CD4-positive, alpha-beta memory T cell (primary cell): ENCODE data around the gene FSIP1. TPM values are rescaled to one million over a fixed set of nuclear protein-coding genes. Genes with fewer than 3 reads are reported as not detected.
"Not testable (repeated sequence)": the region's sequence is repeated elsewhere in the genome, so short reads cannot be mapped to it uniquely, and the experiment has no call there.

ENCODE experiments used
- CTCF ChIA-PET: fragments of 350-600 bp; sonication (Branson Sonifier 250); formaldehyde crosslinking; loops from one replicate; lab custom pipeline; 2021; ENCODE audit warnings: inconsistent platforms; ENCODE audit not compliant: partially characterized antibody; lab: Charles Lee
- POLR2A ChIA-PET: fragments of 350-600 bp; sonication (Branson Sonifier 250); formaldehyde crosslinking; loops from one replicate; lab custom pipeline; 2021; ENCODE audit not compliant: partially characterized antibody; lab: Charles Lee
- DNase-seq, 5 donors: peaks; one replicate each; pipeline versions ENCODE4 v3.0.0 to v3.0.0-alpha.2; 2020 to 2022; ENCODE audit warnings: mixed read lengths in 1 of 5
- H3K27ac ChIP-seq: one replicate; pipeline ENCODE4 v1.7.0; 2013; ENCODE audit warnings: low read depth, low read length
- H3K27me3 ChIP-seq: 2 replicates; pipeline ENCODE4 v1.7.0; 2013; ENCODE audit warnings: mild to moderate bottlenecking, low read length, moderate library complexity; ENCODE audit not compliant: insufficient read depth
- H3K36me3 ChIP-seq: 2 replicates; pipeline ENCODE4 v1.7.0; 2013; ENCODE audit warnings: mild to moderate bottlenecking, low read length, moderate library complexity; ENCODE audit not compliant: insufficient read depth
- H3K4me1 ChIP-seq: 2 replicates; pipeline ENCODE4 v1.7.0; 2013; ENCODE audit warnings: mild to moderate bottlenecking, low read length, moderate library complexity; ENCODE audit not compliant: insufficient read depth
- H3K4me3 ChIP-seq, 2 donors: one replicate each; pipeline ENCODE4 v1.7.0; 2013; ENCODE audit warnings: low read length in 2 of 2, mild to moderate bottlenecking in 1 of 2
- H3K9me3 ChIP-seq, 2 donors: one replicate each; pipeline ENCODE4 v1.7.0; 2013; ENCODE audit warnings: low read length in 2 of 2, control low read depth in 1 of 2; ENCODE audit not compliant: control insufficient read depth in 1 of 2
- H3K27ac Mint-ChIP-seq, 7 donors: one replicate each; pipeline ENCODE4 v1.8.0; 2020 to 2021; ENCODE audit warnings: mixed read lengths in 7 of 7, mild to moderate bottlenecking in 6 of 7, inconsistent platforms in 3 of 7, moderate library complexity in 3 of 7
- H3K27me3 Mint-ChIP-seq, 2 donors: one replicate each; pipeline ENCODE4 v1.8.0; 2020 to 2021; ENCODE audit warnings: mixed read lengths in 2 of 2
- H3K36me3 Mint-ChIP-seq, 2 donors: one replicate each; pipeline ENCODE4 v1.8.0; 2020 to 2021; ENCODE audit warnings: mixed read lengths in 2 of 2, inconsistent platforms in 1 of 2, mild to moderate bottlenecking in 1 of 2
- H3K4me1 Mint-ChIP-seq, 4 donors: one replicate each; pipeline ENCODE4 v1.8.0; 2020 to 2021; ENCODE audit warnings: mixed read lengths in 4 of 4, mild to moderate bottlenecking in 1 of 4
- H3K4me3 Mint-ChIP-seq, 8 donors: one replicate each; pipeline ENCODE4 v1.8.0; 2020 to 2021; ENCODE audit warnings: mixed read lengths in 8 of 8, mild to moderate bottlenecking in 7 of 8, moderate library complexity in 6 of 8, inconsistent platforms in 3 of 8
- H3K9me3 Mint-ChIP-seq, 8 donors: one replicate each; pipeline ENCODE4 v1.8.0; 2020 to 2021; ENCODE audit warnings: mixed read lengths in 8 of 8, mild to moderate bottlenecking in 5 of 8, inconsistent platforms in 3 of 8, moderate library complexity in 1 of 8
- intact Hi-C: fragments of 100-400 bp; cut with micrococcal nuclease; formaldehyde crosslinking; loops from one replicate; pipeline ENCODE4 v1.15.1; 2023
- polyA plus RNA-seq, 2 donors: library from polyadenylated mRNA; unstranded; fragments of 300-500 nt; fragmentation: Illumina TruSeq; gene quantifications; one replicate each; pipeline ENCODE4 v1.2.3, GENCODE V29; 2021
- total RNA-seq, 2 experiments: library from RNA; stranded (reverse); gene quantifications; one replicate each; pipeline ENCODE4 v1.2.3, GENCODE V29; 2021

The FSIP1 gene
- total and polyA plus RNA-seq, 4 experiments from 2014 or later = 0.47 to 1.6 (median 1.1) TPM

DNA sequence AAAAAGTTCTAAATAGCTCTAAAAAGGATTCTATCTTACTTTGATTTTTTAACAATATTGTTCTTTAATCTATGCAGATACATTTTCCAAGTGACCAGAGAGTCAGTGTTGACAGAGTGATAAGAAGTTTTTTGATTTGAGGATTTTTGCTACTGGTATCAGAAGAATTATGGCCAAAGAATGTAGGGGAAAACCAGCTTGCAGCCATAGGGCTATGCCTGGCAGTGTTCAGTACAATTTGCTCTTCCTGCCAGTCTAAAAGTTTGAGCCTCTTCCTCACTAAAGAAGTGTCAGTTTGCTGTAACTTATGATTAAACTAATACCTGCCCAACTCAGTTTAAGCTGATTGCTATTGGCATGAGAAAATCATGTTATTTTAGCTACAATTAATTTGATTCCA, 35.3 kb upstream of the FSIP1 start:
- no peaks in the 10 kb centered on the region for H3K36me3 Mint-ChIP-seq
- no peak overlapping the region for H3K4me3 ChIP-seq
- no peaks in the 10 kb centered on the region for H3K36me3 ChIP-seq
- no peak for DNase-seq
- H3K27ac Mint-ChIP-seq = no peak overlapping the region
- H3K4me3 Mint-ChIP-seq = no peak overlapping the region
- peaks cover 4 to 5% of the 10 kb centered on the region in 2 donors for H3K27me3 Mint-ChIP-seq
- no peaks in the 10 kb centered on the region for H3K9me3 Mint-ChIP-seq
- ChIA-PET CTCF (no interaction called here), POLR2A (no interaction called here)
- H3K4me1 Mint-ChIP-seq = no peaks in the 10 kb centered on the region
- H3K27ac ChIP-seq = no peak overlapping the region
- no peaks in the 10 kb centered on the region for H3K4me1 ChIP-seq
- H3K27me3 ChIP-seq = no peaks in the 10 kb centered on the region
- no peaks in the 10 kb centered on the region for H3K9me3 ChIP-seq
- intact Hi-C loops = no loop called here

DNA sequence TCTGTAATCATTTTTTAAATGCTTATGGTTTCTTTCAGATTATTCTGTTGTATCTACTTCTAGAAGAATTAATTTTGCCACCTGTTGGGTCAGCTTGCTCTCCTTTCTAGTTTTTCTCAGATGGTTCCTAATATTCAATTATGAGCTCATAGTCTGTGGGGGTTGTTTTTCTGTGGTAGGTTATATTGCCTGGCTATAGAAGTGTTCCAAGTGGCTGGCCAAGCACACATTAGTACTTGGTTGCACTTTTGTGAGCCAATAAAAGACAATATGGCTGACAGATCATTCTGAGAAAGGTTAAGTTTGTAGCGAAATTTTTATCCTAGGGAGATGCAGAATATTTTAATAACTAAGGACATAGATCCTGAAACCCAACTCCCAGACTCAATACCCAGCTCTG, 31.8 kb upstream of the FSIP1 start:
- H3K27me3 ChIP-seq = no peaks in the 10 kb centered on the region
- H3K4me3 ChIP-seq = no peak overlapping the region
- H3K27me3 Mint-ChIP-seq = peaks cover 10 to 11% of the 10 kb centered on the region in 2 donors
- CTCF ChIA-PET = no interaction called here
- POLR2A ChIA-PET = no interaction called here
- intact Hi-C loops = no loop called here
- H3K4me1 Mint-ChIP-seq = no peaks in the 10 kb centered on the region
- H3K4me1 ChIP-seq = no peaks in the 10 kb centered on the region
- no peaks in the 10 kb centered on the region for H3K36me3 Mint-ChIP-seq
- H3K27ac ChIP-seq = no peak overlapping the region
- no peak overlapping the region for H3K4me3 Mint-ChIP-seq
- no peaks in the 10 kb centered on the region for H3K36me3 ChIP-seq
- no peaks in the 10 kb centered on the region for H3K9me3 ChIP-seq
- no peak for DNase-seq
- no peak overlapping the region for H3K27ac Mint-ChIP-seq
- no peaks in the 10 kb centered on the region for H3K9me3 Mint-ChIP-seq

DNA sequence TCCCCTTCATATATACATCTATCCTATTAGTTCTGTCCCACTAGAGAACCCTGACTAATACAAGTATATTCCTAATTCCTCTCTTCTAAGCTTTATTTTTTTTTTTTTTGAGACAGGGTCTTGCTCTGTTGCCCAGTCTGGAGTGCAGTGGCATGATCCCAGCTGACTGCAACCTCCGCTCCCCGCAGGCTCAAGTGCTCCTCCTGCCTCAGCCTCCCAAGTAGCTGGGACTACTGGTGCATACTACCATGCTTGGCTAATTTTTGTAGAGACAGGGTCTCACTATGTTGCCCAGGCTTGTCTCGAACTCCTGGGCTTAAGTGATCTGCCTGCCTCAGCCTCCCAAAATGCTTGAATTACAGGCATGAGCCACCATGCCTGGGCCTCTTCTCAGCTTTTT, 30.0 kb upstream of the FSIP1 start:
- intact Hi-C loops, H3K36me3 Mint-ChIP-seq: not testable (repeated sequence)

DNA sequence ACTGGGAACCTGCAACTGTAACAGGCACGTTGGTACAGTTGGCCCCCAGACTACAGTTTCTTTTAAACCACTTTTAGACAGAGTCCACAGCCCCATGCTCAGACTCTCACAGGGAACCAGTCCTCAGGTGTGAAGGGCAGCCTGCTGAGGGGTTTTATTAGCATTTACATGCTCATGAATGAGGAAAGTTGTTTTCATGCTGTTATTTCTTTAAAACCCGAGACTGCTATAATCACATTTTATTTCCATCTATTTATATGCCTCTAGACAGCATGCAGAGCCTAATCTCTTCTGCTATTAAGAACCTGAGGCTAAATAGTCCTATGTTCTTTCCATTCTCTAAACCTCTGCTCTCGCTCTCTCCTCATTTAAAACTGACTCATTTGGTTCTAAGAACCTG, 26.3 kb upstream of the FSIP1 start:
- Mint-ChIP-seq H3K27ac (no peak overlapping the region), H3K9me3 (no peaks in the 10 kb centered on the region), H3K27me3 (peaks cover 20 to 23% of the 10 kb centered on the region in 2 donors), H3K36me3 (no peaks in the 10 kb centered on the region), H3K4me3 (no peak overlapping the region), H3K4me1 (no peaks in the 10 kb centered on the region)
- Histone ChIP-seq H3K4me1 (no peaks in the 10 kb centered on the region), H3K36me3 (no peaks in the 10 kb centered on the region), H3K27ac (no peak overlapping the region), H3K4me3 (no peak overlapping the region), H3K27me3 (peaks cover 8% of the 10 kb centered on the region), H3K9me3 (no peaks in the 10 kb centered on the region)
- POLR2A ChIA-PET = no interaction called here
- no peak for DNase-seq
- intact Hi-C loops = no loop called here
- CTCF ChIA-PET = no interaction called here

More for the DNA sequence above, 30.0 kb upstream of the FSIP1 start:
- CTCF ChIA-PET, H3K4me3 ChIP-seq, H3K27me3 ChIP-seq, H3K36me3 ChIP-seq, H3K4me1 Mint-ChIP-seq, H3K27ac ChIP-seq, H3K4me1 ChIP-seq, H3K9me3 Mint-ChIP-seq, H3K9me3 ChIP-seq, DNase-seq, POLR2A ChIA-PET, H3K27ac Mint-ChIP-seq, H3K4me3 Mint-ChIP-seq: not testable (repeated sequence)
- H3K27me3 Mint-ChIP-seq = peaks cover 22% of the 10 kb centered on the region in 2 donors

DNA sequence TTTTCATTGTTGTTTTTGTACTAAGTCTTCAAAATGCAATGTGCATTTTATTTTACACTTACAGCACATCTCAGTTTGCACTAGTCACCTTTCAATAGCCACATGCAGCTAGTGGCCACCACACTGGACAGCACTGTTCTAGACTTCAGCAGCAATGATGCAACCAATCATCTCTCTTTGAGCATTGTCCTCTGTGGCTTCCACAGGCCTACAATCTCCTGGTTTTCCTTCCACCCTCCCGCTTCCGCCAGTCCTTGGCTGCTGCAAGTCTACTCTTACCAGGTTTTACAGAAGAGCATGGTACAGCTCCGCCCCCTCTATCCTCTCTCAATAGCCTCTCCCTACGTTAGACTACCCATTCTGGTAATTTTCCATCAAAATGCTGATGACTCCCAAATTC, 25.1 kb upstream of the FSIP1 start:
- no peak for DNase-seq
- Histone ChIP-seq H3K4me1 (no peaks in the 10 kb centered on the region), H3K9me3 (no peaks in the 10 kb centered on the region), H3K27ac (no peak overlapping the region), H3K4me3 (no peak overlapping the region), H3K27me3 (peaks cover 8% of the 10 kb centered on the region), H3K36me3 (no peaks in the 10 kb centered on the region)
- Mint-ChIP-seq H3K4me3 (no peak overlapping the region), H3K27ac (no peak overlapping the region), H3K9me3 (no peaks in the 10 kb centered on the region), H3K27me3 (peaks cover 18 to 28% of the 10 kb centered on the region in 2 donors), H3K36me3 (no peaks in the 10 kb centered on the region), H3K4me1 (no peaks in the 10 kb centered on the region)
- intact Hi-C loops = no loop called here
- ChIA-PET CTCF (no interaction called here), POLR2A (no interaction called here)

DNA sequence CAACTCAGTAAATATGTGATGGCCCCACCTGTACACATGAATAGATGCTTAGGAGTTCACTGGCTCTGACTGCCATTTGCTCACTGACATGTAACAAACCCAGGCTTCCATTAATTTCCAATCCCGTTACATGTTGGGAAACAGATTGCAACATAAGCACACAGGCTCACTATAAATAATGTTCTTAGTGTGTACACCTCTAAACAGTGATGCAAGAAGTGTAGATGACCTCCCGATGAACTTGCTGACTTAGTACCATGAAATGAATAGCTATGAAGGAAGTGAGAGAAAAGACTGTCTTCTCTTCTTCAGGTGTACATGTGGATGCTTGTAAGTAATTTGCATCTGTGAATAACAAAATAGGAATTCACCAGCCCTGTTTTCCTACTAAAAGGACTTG, 21.4 kb upstream of the FSIP1 start:
- CTCF ChIA-PET = no interaction called here
- POLR2A ChIA-PET = no interaction called here
- H3K4me3 Mint-ChIP-seq = no peak overlapping the region
- no peak overlapping the region for H3K27ac Mint-ChIP-seq
- H3K36me3 ChIP-seq = no peaks in the 10 kb centered on the region
- no peak overlapping the region for H3K27ac ChIP-seq
- H3K9me3 ChIP-seq = no peaks in the 10 kb centered on the region
- H3K27me3 Mint-ChIP-seq = peaks cover 16 to 34% of the 10 kb centered on the region in 2 donors
- no peak for DNase-seq
- no peak overlapping the region for H3K4me3 ChIP-seq
- H3K36me3 Mint-ChIP-seq = no peaks in the 10 kb centered on the region
- H3K27me3 ChIP-seq = peaks cover 8% of the 10 kb centered on the region
- H3K4me1 ChIP-seq = no peaks in the 10 kb centered on the region
- no peaks in the 10 kb centered on the region for H3K9me3 Mint-ChIP-seq
- no peaks in the 10 kb centered on the region for H3K4me1 Mint-ChIP-seq
- intact Hi-C loops = no loop called here

DNA sequence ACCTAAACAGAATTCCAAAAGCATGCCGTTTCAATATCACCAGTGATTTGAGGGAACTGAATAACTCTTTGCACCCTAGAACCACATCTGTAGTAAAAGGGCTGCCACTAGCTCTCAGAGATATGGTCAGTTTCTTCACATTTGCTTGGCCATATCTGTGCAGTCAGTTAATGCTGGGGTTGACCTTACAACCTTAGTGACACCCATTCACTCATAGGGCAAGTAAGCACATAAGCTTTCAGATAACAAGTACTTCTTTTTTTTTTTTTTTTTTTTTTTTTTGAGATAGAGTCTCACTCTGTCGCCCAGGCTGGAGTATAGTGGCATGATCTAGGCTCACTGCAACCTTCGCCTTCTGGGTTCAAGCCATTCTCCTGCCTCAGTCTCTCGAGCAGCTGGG, 20.4 kb upstream of the FSIP1 start:
- no peaks in the 10 kb centered on the region for H3K4me1 ChIP-seq
- no peaks in the 10 kb centered on the region for H3K36me3 ChIP-seq
- H3K27me3 ChIP-seq = peaks cover 2% of the 10 kb centered on the region
- no peak overlapping the region for H3K27ac ChIP-seq
- H3K4me3 Mint-ChIP-seq = no peak overlapping the region
- CTCF ChIA-PET = interaction anchor here (0.7 to 1.1 kb wide), 2 partner anchors 14 to 847 kb away, joined by 3 to 4 read pairs; no protein-coding TSS in a partner anchor
- DNase-seq = no peak
- POLR2A ChIA-PET = no interaction called here
- no peak overlapping the region for H3K4me3 ChIP-seq
- H3K4me1 Mint-ChIP-seq = no peaks in the 10 kb centered on the region
- H3K36me3 Mint-ChIP-seq = no peaks in the 10 kb centered on the region
- intact Hi-C loops = no loop called here
- no peaks in the 10 kb centered on the region for H3K9me3 ChIP-seq
- no peak overlapping the region for H3K27ac Mint-ChIP-seq
- H3K9me3 Mint-ChIP-seq = no peaks in the 10 kb centered on the region
- H3K27me3 Mint-ChIP-seq = peaks cover 12 to 32% of the 10 kb centered on the region in 2 donors
